ENCODE measurements around the gene CCL1.
A peak's percentile ranks its signal among the peaks of the same experiment; 100 is the strongest.

Gene CCL1

GRCh38 chr17:34368196-34368945 lies 5.3 kb upstream of the CCL1 start:
- TF ChIP-seq TAF1 (IDR thresholded peaks at IDR 0.05; ENCODE audit: borderline replicate concordance, low read depth, low read length): no peak
- no peak for TF ChIP-seq POLR2AphosphoS5 (IDR thresholded peaks at IDR 0.05; ENCODE audit: low read depth, low read length)
- TF ChIP-seq POLR2A (IDR thresholded peaks at IDR 0.05; ENCODE audit: low read depth, low read length): no peak
- no peak for FAIRE-seq
- DNase-seq (ENCODE audit: insufficient read length): no peak

GRCh38 chr17:34367486-34368195 lies 4.6 kb upstream of the CCL1 start:
- DNase-seq (ENCODE audit: insufficient read length) (no peak), FAIRE-seq (no peak)
- TF ChIP-seq POLR2AphosphoS5 (IDR thresholded peaks at IDR 0.05; ENCODE audit: low read depth, low read length) (no peak), TAF1 (IDR thresholded peaks at IDR 0.05; ENCODE audit: borderline replicate concordance, low read depth, low read length) (no peak), POLR2A (IDR thresholded peaks at IDR 0.05; ENCODE audit: low read depth, low read length) (no peak)

GRCh38 chr17:34366529-34367107 lies 3.6 kb upstream of the CCL1 start:
- no peak for FAIRE-seq
- no peak for TF ChIP-seq POLR2AphosphoS5 (IDR thresholded peaks at IDR 0.05; ENCODE audit: low read depth, low read length)
- no peak for TF ChIP-seq TAF1 (IDR thresholded peaks at IDR 0.05; ENCODE audit: borderline replicate concordance, low read depth, low read length)
- no peak for TF ChIP-seq POLR2A (IDR thresholded peaks at IDR 0.05; ENCODE audit: low read depth, low read length)
- DNase-seq (ENCODE audit: insufficient read length): no peak

- no peak for TF ChIP-seq POLR2AphosphoS5 (IDR thresholded peaks at IDR 0.05; ENCODE audit: low read depth, low read length)
- TF ChIP-seq POLR2A (IDR thresholded peaks at IDR 0.05; ENCODE audit: low read depth, low read length): no peak
- TF ChIP-seq TAF1 (IDR thresholded peaks at IDR 0.05; ENCODE audit: borderline replicate concordance, low read depth, low read length): no peak
- FAIRE-seq: no peak
- DNase-seq (ENCODE audit: insufficient read length): no peak
These were observed 3.0 kb upstream of the CCL1 start for GRCh38 chr17:34366010-34366409.

GRCh38 chr17:34365340-34365739 lies 2.3 kb upstream of the CCL1 start:
- DNase-seq (ENCODE audit: insufficient read length): no peak
- TF ChIP-seq POLR2A (IDR thresholded peaks at IDR 0.05; ENCODE audit: low read depth, low read length) (no peak), POLR2AphosphoS5 (IDR thresholded peaks at IDR 0.05; ENCODE audit: low read depth, low read length) (no peak), TAF1 (IDR thresholded peaks at IDR 0.05; ENCODE audit: borderline replicate concordance, low read depth, low read length) (no peak)
- FAIRE-seq: no peak

- no peak for TF ChIP-seq POLR2AphosphoS5 (IDR thresholded peaks at IDR 0.05; ENCODE audit: low read depth, low read length)
- TF ChIP-seq TAF1 (IDR thresholded peaks at IDR 0.05; ENCODE audit: borderline replicate concordance, low read depth, low read length): no peak
- TF ChIP-seq POLR2A (IDR thresholded peaks at IDR 0.05; ENCODE audit: low read depth, low read length): no peak
- DNase-seq (ENCODE audit: insufficient read length): no peak
- no peak for FAIRE-seq
These were observed 1.7 kb upstream of the CCL1 start for GRCh38 chr17:34364751-34365150.

- DNase-seq (ENCODE audit: insufficient read length) (peak; percentile 50), FAIRE-seq (peak; percentile 94)
- TF ChIP-seq POLR2A (IDR thresholded peaks at IDR 0.05; ENCODE audit: low read depth, low read length) (no peak), POLR2AphosphoS5 (IDR thresholded peaks at IDR 0.05; ENCODE audit: low read depth, low read length) (no peak), TAF1 (IDR thresholded peaks at IDR 0.05; ENCODE audit: borderline replicate concordance, low read depth, low read length) (no peak)
These were observed 1.5 kb downstream of the CCL1 start for GRCh38 chr17:34361478-34362061.

GRCh38 chr17:34360601-34361270 lies 2.3 kb downstream of the CCL1 start:
- DNase-seq (ENCODE audit: insufficient read length) (no peak), FAIRE-seq (no peak)
- no peak for TF ChIP-seq POLR2AphosphoS5 (IDR thresholded peaks at IDR 0.05; ENCODE audit: low read depth, low read length)
- no peak for TF ChIP-seq TAF1 (IDR thresholded peaks at IDR 0.05; ENCODE audit: borderline replicate concordance, low read depth, low read length)
- TF ChIP-seq POLR2A (IDR thresholded peaks at IDR 0.05; ENCODE audit: low read depth, low read length): no peak

GRCh38 chr17:34358631-34359030 lies 4.4 kb downstream of the CCL1 start:
- TF ChIP-seq TAF1 (IDR thresholded peaks at IDR 0.05; ENCODE audit: borderline replicate concordance, low read depth, low read length) (no peak), POLR2A (IDR thresholded peaks at IDR 0.05; ENCODE audit: low read depth, low read length) (no peak), POLR2AphosphoS5 (IDR thresholded peaks at IDR 0.05; ENCODE audit: low read depth, low read length) (no peak)
- FAIRE-seq (no peak), DNase-seq (ENCODE audit: insufficient read length) (no peak)

- TF ChIP-seq POLR2A (IDR thresholded peaks at IDR 0.05; ENCODE audit: low read depth, low read length) (no peak), POLR2AphosphoS5 (IDR thresholded peaks at IDR 0.05; ENCODE audit: low read depth, low read length) (no peak)
- DNase-seq (ENCODE audit: insufficient read length): no peak
- FAIRE-seq: no peak
These were observed 5.6 kb downstream of the CCL1 start for GRCh38 chr17:34357398-34357797.

- FAIRE-seq (no peak), DNase-seq (ENCODE audit: insufficient read length) (no peak)
- TF ChIP-seq POLR2A (IDR thresholded peaks at IDR 0.05; ENCODE audit: low read depth, low read length): no peak
- TF ChIP-seq TAF1 (IDR thresholded peaks at IDR 0.05; ENCODE audit: borderline replicate concordance, low read depth, low read length): no peak
- no peak for TF ChIP-seq POLR2AphosphoS5 (IDR thresholded peaks at IDR 0.05; ENCODE audit: low read depth, low read length)
These were observed 6.8 kb downstream of the CCL1 start, which contains the start of gene CCL13 for GRCh38 chr17:34356194-34356593. Gene CCL13, plus strand, starts transcription at chr17:34356480. Its CDS starts 47 bp downstream, at chr17:34356527.

Data from GM12892 (cell line).